Mesodermal cell (in vitro differentiated cells): ENCODE measurements around the gene MEIKIN.
"Not testable (repeated sequence)": the region's sequence is repeated elsewhere in the genome, so short reads cannot be mapped to it uniquely, and the experiment has no call there.

Experiments
- H3K27ac ChIP-seq: 2 replicates; pipeline ENCODE4 v1.7.0; 2013; ENCODE audit warnings: mild to moderate bottlenecking, low read depth, low read length, moderate library complexity; ENCODE audit not compliant: severe bottlenecking
- H3K36me3 ChIP-seq: 2 replicates; pipeline ENCODE4 v1.7.1; 2013; ENCODE audit warnings: mild to moderate bottlenecking, low read length, moderate library complexity; ENCODE audit not compliant: control insufficient read depth, insufficient read depth
- H3K4me1 ChIP-seq: one replicate; pipeline ENCODE4 v1.7.1; 2013; ENCODE audit warnings: mild to moderate bottlenecking, low read length; ENCODE audit not compliant: insufficient read depth, control insufficient read depth, poor library complexity, severe bottlenecking
- H3K4me3 ChIP-seq: 2 replicates; pipeline ENCODE4 v1.7.0; 2013; ENCODE audit warnings: low read length, control low read depth, mild to moderate bottlenecking; ENCODE audit not compliant: insufficient read depth, poor library complexity, severe bottlenecking; ENCODE audit errors: extremely low read depth
- H3K9me3 ChIP-seq: 2 replicates; pipeline ENCODE4 v1.7.1; 2013; ENCODE audit warnings: mild to moderate bottlenecking, low read length, moderate library complexity; ENCODE audit not compliant: control insufficient read depth
- WGBS, 2 experiments: methylation state at CpG; one replicate each; pipeline ENCODE4 v1.1.5; 2013; ENCODE audit warnings: missing lambda C conversion rate in 2 of 2; ENCODE audit not compliant: insufficient coverage in 2 of 2; 5-methylcytosine and 5-hydroxymethylcytosine counted together

The MEIKIN gene

GRCh38 chr5:131906668-131907067 lies 38.8 kb downstream of the MEIKIN start:
- Histone ChIP-seq H3K27ac (no peak overlapping the region), H3K4me3 (no peak overlapping the region), H3K4me1 (no peaks in the 10 kb centered on the region), H3K36me3 (no peaks in the 10 kb centered on the region), H3K9me3 (no peaks in the 10 kb centered on the region)
- no CpG with 5 or more reads among the region's 2 CpGs for WGBS, 2 experiments

GRCh38 chr5:131902266-131902665 lies 43.2 kb downstream of the MEIKIN start:
- not testable (repeated sequence) for H3K9me3 ChIP-seq, H3K27ac ChIP-seq, H3K4me3 ChIP-seq, H3K4me1 ChIP-seq, H3K36me3 ChIP-seq
- WGBS, 2 experiments = no CpG with 5 or more reads among the region's 1 CpG

GRCh38 chr5:131899686-131900085 lies 45.8 kb downstream of the MEIKIN start:
- H3K4me1 ChIP-seq = no peaks in the 10 kb centered on the region
- no peak overlapping the region for H3K4me3 ChIP-seq
- H3K9me3 ChIP-seq = no peaks in the 10 kb centered on the region
- H3K36me3 ChIP-seq = no peaks in the 10 kb centered on the region
- H3K27ac ChIP-seq = no peak overlapping the region

GRCh38 chr5:131883984-131884383 lies 61.5 kb downstream of the MEIKIN start:
- WGBS, 2 experiments = 86 to 94% methylated on average over 2 to 3 of the region's 5 CpGs
- Histone ChIP-seq H3K27ac (no peak overlapping the region), H3K4me1 (no peaks in the 10 kb centered on the region)

GRCh38 chr5:131879705-131880104 lies 65.8 kb downstream of the MEIKIN start:
- H3K36me3 ChIP-seq = no peaks in the 10 kb centered on the region
- H3K27ac ChIP-seq = no peak overlapping the region
- no peaks in the 10 kb centered on the region for H3K9me3 ChIP-seq
- WGBS, 2 experiments = 92 to 96% methylated on average over 3 to 5 of the region's 5 CpGs
- no peaks in the 10 kb centered on the region for H3K4me1 ChIP-seq
- H3K4me3 ChIP-seq = no peak overlapping the region

More at GRCh38 chr5:131883984-131884383, 61.5 kb downstream of the MEIKIN start:
- H3K9me3 ChIP-seq = no peaks in the 10 kb centered on the region
- H3K36me3 ChIP-seq = no peaks in the 10 kb centered on the region
- no peak overlapping the region for H3K4me3 ChIP-seq

GRCh38 chr5:131877873-131878272 lies 67.6 kb downstream of the MEIKIN start:
- no peaks in the 10 kb centered on the region for H3K4me1 ChIP-seq
- no peaks in the 10 kb centered on the region for H3K36me3 ChIP-seq
- H3K9me3 ChIP-seq = no peaks in the 10 kb centered on the region
- no peak overlapping the region for H3K27ac ChIP-seq
- H3K4me3 ChIP-seq = no peak overlapping the region
- 100% methylated on average over 1 of the region's 2 CpGs; no CpG with 5 or more reads in 1 of the 2 experiments for WGBS, 2 experiments

- H3K4me1 ChIP-seq, H3K9me3 ChIP-seq, H3K27ac ChIP-seq, H3K4me3 ChIP-seq, H3K36me3 ChIP-seq: not testable (repeated sequence)
- WGBS, 2 experiments = 88 to 100% methylated on average over 9 to 11 of the region's 12 CpGs
Measured at GRCh38 chr5:131871251-131871650, 74.2 kb downstream of the MEIKIN start.

GRCh38 chr5:131867524-131867923 lies 77.9 kb downstream of the MEIKIN start:
- peaks cover 8% of the 10 kb centered on the region for H3K9me3 ChIP-seq
- H3K27ac ChIP-seq = no peak overlapping the region
- H3K36me3 ChIP-seq = no peaks in the 10 kb centered on the region
- H3K4me3 ChIP-seq = no peak overlapping the region
- H3K4me1 ChIP-seq = no peaks in the 10 kb centered on the region
- WGBS, 2 experiments = 20% methylated on average over 1 of the region's 2 CpGs; no CpG with 5 or more reads in 1 of the 2 experiments

- H3K4me3 ChIP-seq = no peak overlapping the region
- no peaks in the 10 kb centered on the region for H3K4me1 ChIP-seq
- H3K27ac ChIP-seq = no peak overlapping the region
- peaks cover 8% of the 10 kb centered on the region for H3K9me3 ChIP-seq
- H3K36me3 ChIP-seq = no peaks in the 10 kb centered on the region
- 84 to 86% methylated on average over 2 to 3 of the region's 5 CpGs for WGBS, 2 experiments
Measured at GRCh38 chr5:131863700-131864099, 81.8 kb downstream of the MEIKIN start.

- Histone ChIP-seq H3K4me1 (no peaks in the 10 kb centered on the region), H3K36me3 (no peaks in the 10 kb centered on the region), H3K4me3 (no peak overlapping the region), H3K27ac (no peak overlapping the region), H3K9me3 (no peaks in the 10 kb centered on the region)
- 90 to 93% methylated on average over 9 to 10 of the region's 10 CpGs for WGBS, 2 experiments
Measured at GRCh38 chr5:131857388-131857787, 88.1 kb downstream of the MEIKIN start.

- no peak overlapping the region for H3K4me3 ChIP-seq
- no peak overlapping the region for H3K27ac ChIP-seq
Measured at GRCh38 chr5:131855452-131855851, 90.0 kb downstream of the MEIKIN start.

GRCh38 chr5:131854134-131854533 lies 91.3 kb downstream of the MEIKIN start:
- no peak overlapping the region for H3K4me3 ChIP-seq
- H3K9me3 ChIP-seq = no peaks in the 10 kb centered on the region
- H3K4me1 ChIP-seq = no peaks in the 10 kb centered on the region
- no peak overlapping the region for H3K27ac ChIP-seq
- H3K36me3 ChIP-seq = no peaks in the 10 kb centered on the region

More at GRCh38 chr5:131855452-131855851, 90.0 kb downstream of the MEIKIN start:
- no peaks in the 10 kb centered on the region for H3K36me3 ChIP-seq
- H3K9me3 ChIP-seq = no peaks in the 10 kb centered on the region
- no peaks in the 10 kb centered on the region for H3K4me1 ChIP-seq
- whole genome bisulfite sequencing, 2 experiments = 80 to 84% methylated on average over 3 of the region's 3 CpGs
